Measurements from ENCODE around the gene SIN3A. TPM values are rescaled to one million over a fixed set of nuclear protein-coding genes. Genes with fewer than 3 reads are reported as not detected.

Gene SIN3A
- total RNA-seq, 1 experiment from 2014 or later, result 64.4 TPM

GRCh38 chr15:75361989-75362641, 89.4 kb downstream of the SIN3A start:
- Histone ChIP-seq H3K36me3 (ENCODE audit: control insufficient read depth, insufficient read depth, low read length) (no peaks in the 10 kb centered on the region), H3K9me3 (no peaks in the 10 kb centered on the region), H3K4me1 (no peaks in the 10 kb centered on the region), H3K4me3 (ENCODE audit: low read depth, low read length) (no peak overlapping the region), H3K27me3 (replicated peaks; ENCODE audit: control insufficient read depth, insufficient read depth, low read length) (no peaks in the 10 kb centered on the region)
- POLR2A ChIA-PET, result interaction anchor here (0.5 kb wide), 1 partner anchor 200 kb away, joined by 3 read pairs; no protein-coding TSS in a partner anchor
- no TSS peak for BruUV-seq (replicated peaks)
- Mint-ChIP-seq H3K27me3 (ENCODE audit: insufficient read depth, unreplicated experiment) (no peaks in the 10 kb centered on the region), H3K27ac (ENCODE audit: unreplicated experiment) (no peak overlapping the region), H3K36me3 (ENCODE audit: insufficient read depth, unreplicated experiment) (peaks cover 13% of the 10 kb centered on the region), H3K4me1 (ENCODE audit: low read depth, unreplicated experiment) (no peaks in the 10 kb centered on the region), H3K4me3 (ENCODE audit: unreplicated experiment) (no peak overlapping the region), H3K9me3 (ENCODE audit: unreplicated experiment) (no peaks in the 10 kb centered on the region)
- no peak for TF ChIP-seq CTCF (IDR thresholded peaks at IDR 0.05; ENCODE audit: insufficient read depth in 1 of 2, low read depth in 1 of 2, low read length in 1 of 2, severe bottlenecking in 1 of 2, unreplicated experiment in 1 of 2)
- intact Hi-C loops (cut with micrococcal nuclease; ENCODE audit: unreplicated experiment), result no loop called here
- no peak for DNase-seq
- CTCF ChIA-PET, result interaction anchor here (0.5 kb wide), 1 partner anchor 357 kb away, joined by 7 read pairs; no protein-coding TSS in a partner anchor

- Histone ChIP-seq H3K4me1 (no peaks in the 10 kb centered on the region), H3K27me3 (replicated peaks; ENCODE audit: control insufficient read depth, insufficient read depth, low read length) (no peaks in the 10 kb centered on the region), H3K4me3 (ENCODE audit: low read depth, low read length) (no peak overlapping the region), H3K36me3 (ENCODE audit: control insufficient read depth, insufficient read depth, low read length) (no peaks in the 10 kb centered on the region), H3K9me3 (no peaks in the 10 kb centered on the region)
- no peaks in the 10 kb centered on the region for H3K27me3 Mint-ChIP-seq (ENCODE audit: insufficient read depth, unreplicated experiment)
- H3K36me3 Mint-ChIP-seq (ENCODE audit: insufficient read depth, unreplicated experiment), result peaks cover 13% of the 10 kb centered on the region
- no peak overlapping the region for H3K27ac Mint-ChIP-seq (ENCODE audit: unreplicated experiment)
- H3K4me1 Mint-ChIP-seq (ENCODE audit: low read depth, unreplicated experiment), result no peaks in the 10 kb centered on the region
- BruUV-seq (replicated peaks), result no TSS peak
- DNase-seq, result no peak
- no peak for TF ChIP-seq CTCF (IDR thresholded peaks at IDR 0.05; ENCODE audit: insufficient read depth in 1 of 2, low read depth in 1 of 2, low read length in 1 of 2, severe bottlenecking in 1 of 2, unreplicated experiment in 1 of 2)
- CTCF ChIA-PET, result no interaction called here
- POLR2A ChIA-PET, result no interaction called here
- H3K9me3 Mint-ChIP-seq (ENCODE audit: unreplicated experiment), result no peaks in the 10 kb centered on the region
- intact Hi-C loops (cut with micrococcal nuclease; ENCODE audit: unreplicated experiment), result no loop called here
- no peak overlapping the region for H3K4me3 Mint-ChIP-seq (ENCODE audit: unreplicated experiment)
Observed at GRCh38 chr15:75361361-75361988, 90.0 kb downstream of the SIN3A start.

- no TSS peak for BruUV-seq (replicated peaks)
Observed at GRCh38 chr15:75360856-75361255, 90.6 kb downstream of the SIN3A start.

More at GRCh38 chr15:75360856-75361255, 90.6 kb downstream of the SIN3A start:
- Histone ChIP-seq H3K27me3 (replicated peaks; ENCODE audit: control insufficient read depth, insufficient read depth, low read length) (no peaks in the 10 kb centered on the region), H3K36me3 (ENCODE audit: control insufficient read depth, insufficient read depth, low read length) (no peaks in the 10 kb centered on the region), H3K4me3 (ENCODE audit: low read depth, low read length) (no peak overlapping the region), H3K4me1 (no peaks in the 10 kb centered on the region), H3K9me3 (no peaks in the 10 kb centered on the region)
- H3K27me3 Mint-ChIP-seq (ENCODE audit: insufficient read depth, unreplicated experiment), result no peaks in the 10 kb centered on the region
- no peak overlapping the region for H3K27ac Mint-ChIP-seq (ENCODE audit: unreplicated experiment)
- intact Hi-C loops (cut with micrococcal nuclease; ENCODE audit: unreplicated experiment), result no loop called here
- peaks cover 13% of the 10 kb centered on the region for H3K36me3 Mint-ChIP-seq (ENCODE audit: insufficient read depth, unreplicated experiment)
- CTCF ChIA-PET, result interaction anchor here (0.6 kb wide), 1 partner anchor 427 kb away, joined by 3 read pairs; no protein-coding TSS in a partner anchor
- H3K4me3 Mint-ChIP-seq (ENCODE audit: unreplicated experiment), result no peak overlapping the region
- H3K9me3 Mint-ChIP-seq (ENCODE audit: unreplicated experiment), result no peaks in the 10 kb centered on the region
- no peaks in the 10 kb centered on the region for H3K4me1 Mint-ChIP-seq (ENCODE audit: low read depth, unreplicated experiment)
- POLR2A ChIA-PET, result no interaction called here
- no peak for TF ChIP-seq CTCF (IDR thresholded peaks at IDR 0.05; ENCODE audit: insufficient read depth in 1 of 2, low read depth in 1 of 2, low read length in 1 of 2, severe bottlenecking in 1 of 2, unreplicated experiment in 1 of 2)
- DNase-seq, result no peak
